Measurements from ENCODE around the gene JDP2.
"Not testable (repeated sequence)": the region's sequence is repeated elsewhere in the genome, so short reads cannot be mapped to it uniquely, and the experiment has no call there.

The JDP2 gene

DNA sequence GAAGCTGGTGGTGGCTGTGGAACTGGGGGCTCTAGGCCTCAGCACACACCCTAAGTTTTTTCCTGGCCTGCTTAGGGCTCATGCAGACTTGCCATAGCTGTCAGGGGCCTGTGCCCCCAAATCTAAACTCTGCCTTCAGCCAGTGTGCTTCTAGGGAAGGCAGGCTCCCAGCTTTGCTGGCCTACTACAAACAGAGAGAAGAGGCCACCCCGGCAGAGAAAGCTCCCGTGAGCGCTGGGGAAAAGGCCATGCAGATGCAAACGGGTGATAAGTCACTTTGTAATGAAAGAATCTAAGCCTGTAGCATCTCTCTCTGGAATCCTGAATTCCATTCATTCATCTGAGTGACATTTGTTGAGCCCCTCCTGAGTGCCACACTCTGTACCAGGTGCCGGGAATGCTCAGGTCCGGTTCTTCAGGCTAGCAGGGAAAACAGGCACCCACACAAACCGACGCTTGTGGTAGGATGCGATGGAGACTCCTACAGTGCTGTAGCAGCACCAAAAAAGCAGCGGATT is 29.9 kb downstream of the JDP2 start:
- no peak for DNase-seq

DNA sequence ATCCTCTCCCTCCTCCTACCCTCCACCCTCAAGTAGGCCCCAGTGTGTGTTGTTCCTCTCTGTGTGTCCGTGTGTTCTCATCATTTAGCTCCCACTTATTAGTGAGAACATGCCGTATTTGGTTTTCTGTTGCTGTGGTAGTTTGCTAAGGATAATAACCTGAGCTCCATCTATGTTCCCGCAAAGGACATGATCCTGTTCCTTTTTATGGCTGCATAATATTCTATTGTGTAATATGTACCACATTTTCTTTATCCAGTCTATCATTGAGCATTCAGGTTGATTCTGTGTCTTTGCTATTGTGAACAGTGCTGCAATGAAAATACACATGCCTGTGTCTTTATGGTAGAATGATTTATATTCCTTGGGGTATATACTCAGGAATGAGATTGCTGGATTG is 30.5 kb downstream of the JDP2 start:
- no peak for DNase-seq

DNA sequence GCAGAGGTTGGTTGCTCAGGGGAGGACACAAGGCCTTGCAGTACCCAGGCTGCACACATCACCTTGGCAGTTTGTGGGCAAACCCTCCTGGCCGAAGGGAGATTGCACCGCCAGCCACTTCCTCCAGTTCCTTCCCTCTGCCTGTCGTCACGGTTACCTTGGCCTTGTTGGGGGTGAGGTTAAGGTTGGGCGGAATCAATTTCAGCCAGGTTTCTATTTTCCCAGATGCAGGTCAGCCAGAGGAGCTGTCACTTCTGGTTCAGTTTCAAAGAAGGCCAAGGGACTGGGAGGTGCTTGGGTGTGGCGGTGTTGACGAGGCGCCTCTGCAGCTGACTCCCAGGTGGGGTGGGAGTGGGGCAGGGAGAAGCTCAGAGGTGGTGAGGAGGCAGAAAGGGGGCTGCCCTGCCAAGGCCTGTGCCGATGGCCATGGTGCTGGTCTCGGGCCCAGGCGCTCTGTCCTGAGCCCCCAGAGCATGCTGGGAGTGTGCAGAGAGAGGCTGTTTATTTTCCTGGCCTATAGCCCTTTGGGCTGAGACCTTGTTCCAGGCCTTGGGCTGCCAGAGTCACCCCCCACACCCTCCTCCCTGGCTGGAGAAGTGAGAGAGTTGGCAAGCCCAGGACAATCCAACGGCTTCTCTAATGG is 31.4 kb downstream of the JDP2 start:
- DNase-seq: peak; percentile 7

DNA sequence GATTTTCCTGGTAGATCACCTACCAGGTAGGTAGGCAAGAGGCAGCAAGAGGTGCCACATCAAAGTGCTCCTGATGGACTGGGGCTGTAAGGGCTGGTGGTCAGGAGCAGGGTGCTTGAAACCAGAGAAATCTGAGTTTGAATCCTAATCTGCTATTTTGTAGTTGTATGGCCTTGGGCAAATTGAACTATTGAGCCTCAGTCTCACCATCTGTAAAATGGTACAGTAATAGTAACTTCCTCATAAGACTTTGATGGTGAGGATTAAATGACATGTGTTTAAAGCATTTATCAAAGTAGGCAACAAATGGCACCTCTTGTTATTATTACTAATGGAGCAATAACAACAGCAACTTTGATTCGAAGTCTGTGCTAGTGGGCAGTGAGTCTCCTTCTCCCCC is 32.0 kb downstream of the JDP2 start:
- DNase-seq: no peak

DNA sequence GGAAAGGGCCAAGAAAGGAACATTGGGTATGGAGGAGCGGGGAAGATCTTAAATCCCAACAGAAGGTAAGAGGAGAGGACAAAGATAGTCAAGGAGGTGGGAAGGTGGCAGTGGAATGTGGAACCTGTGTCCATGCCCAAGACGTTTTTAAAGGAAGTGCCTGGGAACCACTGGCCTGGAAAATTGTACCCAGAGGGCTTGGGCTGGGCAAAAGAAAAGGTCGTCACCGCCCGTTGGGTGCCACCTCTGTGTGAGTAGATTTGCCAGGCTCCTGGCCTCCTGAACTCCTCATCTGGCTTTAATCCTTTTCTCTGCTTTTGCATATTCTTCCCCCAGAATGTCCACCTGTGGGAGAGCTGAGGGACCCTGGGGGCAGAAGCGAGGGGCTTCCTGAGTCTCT is 32.6 kb downstream of the JDP2 start:
- no peak for DNase-seq

DNA sequence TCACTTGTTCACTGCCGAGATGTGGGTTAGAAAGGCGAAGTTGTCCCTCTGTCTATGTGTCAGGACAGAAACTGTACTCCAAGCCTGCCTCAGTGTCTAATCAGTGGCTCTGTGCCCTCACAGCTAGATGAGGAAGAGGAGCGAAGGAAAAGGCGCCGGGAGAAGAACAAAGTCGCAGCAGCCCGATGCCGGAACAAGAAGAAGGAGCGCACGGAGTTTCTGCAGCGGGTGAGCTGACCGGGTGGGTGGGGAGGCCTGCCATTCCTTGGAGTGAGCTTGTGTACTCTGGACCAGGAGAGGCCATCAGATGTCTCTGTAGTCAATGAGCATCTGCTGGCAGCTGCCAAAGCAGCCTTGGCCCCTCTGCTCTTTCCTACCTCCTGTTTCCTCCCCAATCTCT is 33.5 kb downstream of the JDP2 start:
- no peak for DNase-seq

DNA sequence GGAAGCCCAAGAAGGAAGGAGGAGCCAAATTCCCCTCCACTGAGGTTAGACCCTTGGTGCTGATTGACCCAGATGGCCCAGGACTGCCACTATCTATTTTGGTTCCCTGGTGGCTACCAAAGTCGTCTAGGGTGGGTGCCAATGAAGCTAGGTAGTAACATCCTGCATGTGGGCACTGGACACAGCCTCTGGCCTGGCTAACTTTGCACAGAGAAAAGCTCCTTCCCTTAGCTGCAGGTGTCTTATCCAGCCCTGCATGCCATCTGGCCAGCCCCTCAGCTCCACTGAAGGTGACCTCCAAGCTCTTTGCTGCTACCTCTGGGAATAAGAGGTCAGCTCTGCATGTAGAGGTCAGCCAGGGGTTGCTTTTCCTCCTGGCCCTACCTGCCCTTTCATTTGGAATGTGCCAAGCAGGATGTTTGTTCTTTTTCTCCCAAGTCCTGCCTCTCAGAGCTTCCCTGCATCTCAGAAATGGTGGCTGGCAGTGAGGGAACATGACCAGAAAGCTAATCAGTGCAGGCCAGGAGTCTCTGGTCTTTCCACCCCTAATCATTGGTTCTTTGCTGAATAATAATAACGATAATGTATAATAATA is 34.0 kb downstream of the JDP2 start:
- no peak for DNase-seq

DNA sequence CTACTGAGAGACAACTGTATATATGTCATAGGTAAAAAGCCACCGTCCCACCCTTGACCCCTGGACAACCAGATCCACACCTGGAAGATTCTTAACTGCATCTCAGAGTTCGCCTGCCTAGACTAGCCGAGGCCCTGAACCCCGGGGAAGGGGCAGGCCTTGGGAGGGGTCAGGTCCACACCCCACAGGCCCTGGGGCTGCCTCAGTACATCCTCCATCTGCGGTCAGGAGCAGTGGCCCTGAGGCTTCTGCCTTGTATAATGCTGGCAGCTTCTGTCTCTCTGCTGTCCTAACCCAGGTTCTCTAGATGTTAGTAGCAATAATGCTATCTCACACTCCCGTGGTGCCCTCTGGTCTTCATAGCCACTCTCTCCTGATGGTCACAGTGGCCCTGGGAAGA is 36.8 kb downstream of the JDP2 start:
- no peak for DNase-seq

DNA sequence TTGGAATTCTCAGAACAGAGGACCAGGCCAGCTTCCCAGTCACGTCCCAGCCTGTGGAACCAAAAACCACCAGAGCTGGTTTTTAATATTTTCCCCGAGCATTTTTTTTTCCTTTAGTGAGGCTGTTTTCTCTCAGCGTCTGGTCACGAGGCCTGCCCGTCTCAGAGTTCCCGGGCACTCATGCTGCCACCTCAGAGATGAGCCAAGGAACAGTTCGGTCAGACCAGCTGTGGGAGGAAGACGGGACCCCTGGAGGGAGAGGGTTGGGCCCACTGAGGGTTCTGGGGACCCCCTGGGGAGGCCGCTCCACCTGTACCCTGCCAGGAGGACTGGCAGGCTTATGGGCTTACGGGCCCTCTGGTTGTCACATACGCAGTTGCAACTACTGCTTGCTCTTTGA is 39.9 kb downstream of the JDP2 start:
- no peak for DNase-seq

DNA sequence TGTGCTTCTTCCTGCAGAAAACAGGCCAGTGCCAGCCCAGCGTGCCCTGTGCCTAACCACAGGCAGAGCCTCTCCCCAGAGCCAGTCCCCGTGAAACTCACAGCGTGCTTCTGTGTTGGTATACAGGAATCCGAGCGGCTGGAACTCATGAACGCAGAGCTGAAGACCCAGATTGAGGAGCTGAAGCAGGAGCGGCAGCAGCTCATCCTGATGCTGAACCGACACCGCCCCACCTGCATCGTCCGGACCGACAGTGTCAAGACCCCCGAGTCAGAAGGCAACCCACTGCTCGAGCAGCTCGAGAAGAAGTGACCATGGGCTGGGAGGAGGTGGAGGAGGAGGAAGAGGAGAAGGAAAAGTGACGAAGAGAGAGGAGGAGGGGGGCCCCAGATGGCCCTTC is 41.3 kb downstream of the JDP2 start:
- no peak for DNase-seq

DNA sequence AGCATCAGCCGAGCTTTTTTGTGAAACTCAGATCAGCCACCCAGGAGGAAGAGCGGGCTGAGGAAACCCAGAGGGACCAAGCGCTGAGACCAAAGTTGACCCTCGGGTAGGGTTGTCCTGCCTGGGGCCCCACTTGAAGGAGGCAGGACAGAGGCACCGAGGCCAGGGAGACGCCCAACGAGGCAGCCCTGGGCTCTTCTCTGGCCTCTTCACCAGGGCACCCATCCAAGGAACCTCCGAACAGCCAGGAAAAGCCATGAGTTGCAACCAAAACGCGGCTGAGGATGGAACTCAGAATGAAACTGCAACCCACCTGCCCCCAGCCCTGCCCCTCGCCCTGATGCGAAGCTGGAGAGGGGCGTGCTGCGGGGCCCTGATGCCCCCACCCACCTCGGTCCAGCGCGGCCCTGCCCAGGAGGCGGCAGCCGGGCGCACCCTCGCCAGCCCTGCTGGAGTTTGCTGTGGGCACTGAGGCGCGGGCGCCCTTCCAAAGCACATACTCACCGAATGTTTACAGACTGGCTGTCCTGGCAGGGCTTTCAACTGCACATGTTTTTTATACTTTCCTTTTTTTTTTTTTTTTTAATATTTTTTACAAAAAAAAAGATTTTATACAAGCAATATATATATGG is 41.9 kb downstream of the JDP2 start:
- DNase-seq: no peak

DNA sequence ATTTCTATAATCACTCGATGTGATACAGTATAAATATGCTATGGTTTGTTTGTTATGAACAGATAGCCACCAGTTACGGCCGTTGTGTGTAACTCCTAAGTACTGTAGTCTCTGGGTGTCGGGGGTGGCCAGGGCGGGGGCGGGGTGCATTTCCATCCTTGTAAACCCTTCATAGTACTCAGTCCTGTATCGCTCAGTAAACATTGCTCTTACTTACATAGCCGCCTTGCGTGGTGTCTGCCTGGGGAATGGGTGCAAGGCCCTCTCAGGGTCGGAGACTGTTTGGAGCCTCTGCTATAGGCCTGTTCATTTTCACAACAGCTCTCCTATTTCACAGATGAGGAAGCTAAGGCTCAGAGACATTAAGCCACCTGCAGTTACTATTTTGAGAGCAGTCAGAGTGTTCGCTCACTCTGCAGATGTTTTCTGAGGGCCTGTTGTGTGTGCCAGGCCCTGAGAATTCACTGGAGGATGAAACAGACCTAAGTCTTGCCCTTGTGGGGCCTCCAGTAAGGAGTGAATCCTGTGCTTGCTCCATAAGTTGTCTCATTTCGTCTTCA is 42.5 kb downstream of the JDP2 start:
- no peak for DNase-seq

DNA sequence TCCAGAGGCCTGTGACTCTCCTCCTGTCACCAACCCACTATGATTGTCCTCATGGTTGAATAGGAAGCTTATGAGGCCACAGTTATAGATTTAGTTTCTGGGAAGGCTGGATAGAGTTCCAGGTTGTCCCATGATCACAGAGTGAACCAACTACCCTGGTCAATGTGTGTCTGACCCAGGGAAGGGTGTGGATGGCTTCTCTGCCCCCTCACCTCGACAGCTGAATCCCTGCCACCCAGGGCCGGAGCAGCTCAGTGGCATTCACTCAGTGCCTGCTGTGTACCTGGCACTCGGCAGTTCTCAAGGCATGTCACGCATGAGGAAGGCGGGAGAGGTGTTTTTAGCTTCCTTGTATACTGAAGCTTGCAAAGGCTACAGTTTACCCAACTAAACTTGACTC is 43.2 kb downstream of the JDP2 start:
- DNase-seq: no peak

DNA sequence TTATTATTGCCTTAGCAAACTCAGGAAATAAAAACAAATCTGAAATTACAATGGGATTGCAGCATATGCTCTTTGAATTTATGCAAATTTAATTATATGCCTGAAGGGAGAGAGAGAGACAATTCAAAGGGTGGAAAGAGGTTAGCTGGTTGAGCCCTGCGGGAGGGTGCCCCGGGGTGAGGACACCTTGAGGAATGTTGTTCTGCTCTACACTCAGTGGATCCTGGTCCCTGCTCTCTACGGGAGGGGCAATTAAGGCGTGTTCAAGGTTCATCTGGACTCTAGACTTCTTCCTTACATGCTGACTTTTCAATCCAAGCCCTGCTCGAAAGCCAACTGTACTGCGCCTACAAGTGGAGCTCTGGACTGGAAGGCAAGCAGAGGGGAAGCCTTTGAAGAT is 46.3 kb downstream of the JDP2 start:
- not testable (repeated sequence) for DNase-seq

DNA sequence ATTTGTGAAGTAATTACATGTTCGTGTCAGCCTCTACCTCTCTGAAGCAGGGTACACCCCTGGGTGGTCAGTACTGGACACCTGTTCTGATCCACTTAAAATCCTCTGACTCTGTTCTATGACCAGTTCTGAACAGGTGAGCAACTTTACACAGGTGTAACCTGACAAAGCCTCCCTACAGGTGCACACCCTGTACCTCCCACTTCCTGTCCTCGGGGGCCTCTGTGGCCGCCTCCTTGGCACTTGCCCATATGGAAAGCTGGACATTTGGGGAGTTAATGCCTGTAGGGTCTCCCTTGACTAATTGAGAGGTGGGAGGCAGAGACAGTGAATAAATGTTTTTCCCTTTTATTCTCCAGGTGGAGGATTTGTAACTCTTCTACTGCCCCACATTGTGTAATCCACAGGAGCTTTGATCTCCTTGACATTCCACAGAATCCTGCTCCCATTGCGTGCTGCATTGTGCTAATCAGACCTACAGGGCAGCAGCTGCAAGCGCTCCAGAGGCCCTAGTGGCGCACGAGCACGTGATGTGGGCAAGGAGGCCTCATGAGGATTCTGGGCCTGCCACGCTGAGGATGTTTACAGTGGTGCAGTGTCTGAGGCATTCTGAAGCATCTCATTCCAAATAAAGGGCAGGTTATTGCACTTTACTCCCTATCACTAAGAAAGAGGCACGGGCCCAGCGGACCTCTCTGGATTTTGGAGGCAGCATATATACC is 48.6 kb downstream of the JDP2 start:
- peak; percentile 28 for DNase-seq

DNA sequence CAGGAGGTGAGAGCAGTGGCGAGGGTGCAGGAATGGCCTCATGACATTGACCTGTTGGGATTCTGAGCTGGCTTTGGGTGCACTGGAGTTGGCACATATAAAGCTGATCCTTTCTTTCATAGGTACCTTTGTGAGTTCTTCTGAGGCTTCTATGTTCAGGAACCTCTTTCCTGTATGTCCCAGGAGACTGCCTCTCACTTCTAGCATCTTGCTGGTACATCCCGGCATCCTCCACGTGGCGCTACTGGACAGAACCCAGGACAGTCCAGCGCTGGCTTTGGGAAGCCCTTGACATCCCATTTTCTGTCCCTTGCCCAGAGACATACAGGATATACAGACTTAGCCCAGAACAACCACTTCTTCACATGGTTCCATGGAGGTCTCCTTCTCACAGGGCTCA is 50.1 kb downstream of the JDP2 start:
- no peak for DNase-seq

DNA sequence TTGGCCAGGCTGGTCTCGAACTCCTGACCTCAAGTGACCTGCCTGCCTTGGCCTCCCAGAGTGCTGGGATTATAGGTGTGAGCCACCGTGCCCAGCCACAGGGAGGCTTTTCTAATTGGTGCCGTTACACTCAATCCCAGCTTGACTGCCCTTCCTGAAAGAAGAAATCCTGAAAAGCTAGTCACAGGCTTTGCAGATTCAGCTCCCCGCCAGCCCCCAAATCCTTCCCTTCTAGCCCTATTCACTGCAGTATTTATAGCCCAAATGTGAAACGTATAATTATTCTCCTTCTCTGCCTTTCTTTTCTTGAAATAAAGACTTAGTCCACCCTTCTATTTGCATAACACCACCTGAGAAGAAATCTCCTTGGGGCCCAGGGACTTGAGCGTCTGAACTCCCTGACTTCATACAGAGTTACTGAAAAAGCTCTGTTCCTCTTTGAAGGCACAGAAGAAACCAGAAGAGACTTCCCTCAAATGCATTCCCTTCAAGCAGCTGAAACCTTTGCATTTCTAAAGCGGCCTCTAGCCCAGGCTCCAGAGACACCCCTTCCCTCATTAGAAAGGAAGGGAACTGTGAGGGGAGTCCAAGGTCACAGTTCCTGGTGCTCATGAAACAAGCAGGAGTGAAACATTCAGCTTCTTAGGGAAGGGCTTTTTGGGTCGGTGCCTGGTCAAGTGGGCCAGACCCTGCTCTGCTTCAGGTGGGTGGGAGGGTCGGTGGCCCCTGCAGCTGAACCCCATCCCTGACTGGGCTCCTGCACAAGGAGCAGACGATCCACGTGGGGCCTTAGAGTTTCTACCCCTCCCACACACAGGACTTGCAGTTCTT is 52.2 kb downstream of the JDP2 start:
- DNase-seq: no peak

DNA sequence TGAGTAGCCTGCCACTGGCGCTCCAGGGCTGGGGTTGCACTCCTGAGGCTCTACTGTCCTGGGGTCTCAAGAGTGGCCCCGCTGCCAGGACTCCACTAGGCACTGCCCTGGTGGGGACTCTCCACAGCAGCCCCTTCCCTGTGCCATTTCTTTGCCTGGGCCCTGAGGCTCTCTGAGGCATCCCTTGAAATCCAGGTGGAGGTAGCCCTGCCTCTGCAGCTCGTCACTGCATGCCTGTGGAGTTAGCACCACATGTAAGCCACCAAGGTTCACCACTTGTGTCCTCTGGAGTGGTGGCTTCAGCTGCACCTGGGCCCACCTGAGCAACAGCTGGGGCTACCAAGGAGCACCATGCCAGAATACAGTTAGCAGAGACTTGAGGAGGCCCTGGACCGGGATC is 54.5 kb downstream of the JDP2 start:
- DNase-seq: no peak

DNA sequence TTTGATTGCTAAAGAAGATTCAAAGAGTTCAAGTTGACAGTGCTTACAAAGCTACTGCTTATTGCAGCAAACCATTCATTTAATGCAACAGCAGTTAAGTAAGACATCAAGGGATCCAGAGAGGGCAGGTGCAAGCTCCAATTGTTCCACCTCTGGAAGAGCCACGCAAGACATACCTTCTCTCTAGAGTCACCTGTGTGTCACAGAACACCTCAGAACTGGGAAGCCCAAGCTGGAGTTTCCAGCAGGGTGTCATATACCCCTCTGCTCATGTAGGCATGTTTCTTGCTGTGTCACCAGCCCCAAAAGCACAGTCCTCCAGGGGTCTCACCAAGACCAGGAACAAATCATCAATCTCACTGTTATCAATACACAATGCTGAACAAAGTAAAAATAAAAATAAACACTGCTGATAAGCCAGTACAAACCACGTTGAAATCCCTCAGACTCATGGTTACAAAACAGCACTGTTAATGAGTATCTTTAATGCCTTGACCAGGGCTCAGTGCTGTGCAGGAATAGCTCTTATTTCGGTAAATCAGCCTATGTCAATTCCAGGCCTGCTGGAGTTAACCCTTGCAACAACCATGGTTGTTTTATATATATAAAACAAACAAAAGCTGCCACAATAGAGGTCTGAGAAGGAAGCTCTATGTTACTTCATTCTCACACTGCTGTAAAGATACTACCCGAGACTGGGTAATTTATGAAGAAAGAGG is 57.0 kb downstream of the JDP2 start:
- no peak for DNase-seq

DNA sequence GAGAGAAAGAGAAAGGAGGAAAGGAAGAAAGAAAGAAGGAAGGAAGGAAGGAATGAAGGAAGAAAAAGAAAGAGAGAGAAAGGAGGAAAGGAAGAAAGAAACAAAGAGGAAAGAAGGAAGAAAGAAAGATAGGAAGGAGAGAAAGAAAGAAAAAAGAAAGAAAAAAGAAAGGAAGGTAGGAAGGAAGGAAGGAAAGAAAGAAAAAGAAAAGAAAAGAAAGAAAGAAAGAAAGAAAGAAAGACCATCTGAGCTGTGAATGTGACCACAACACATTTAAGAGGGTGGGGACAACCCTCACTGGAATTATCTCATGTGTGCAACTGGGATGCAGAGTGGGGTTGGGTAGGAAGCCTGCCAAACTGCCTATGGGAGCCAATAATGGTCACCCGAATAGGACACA is 58.5 kb downstream of the JDP2 start:
- DNase-seq: no peak

DNA sequence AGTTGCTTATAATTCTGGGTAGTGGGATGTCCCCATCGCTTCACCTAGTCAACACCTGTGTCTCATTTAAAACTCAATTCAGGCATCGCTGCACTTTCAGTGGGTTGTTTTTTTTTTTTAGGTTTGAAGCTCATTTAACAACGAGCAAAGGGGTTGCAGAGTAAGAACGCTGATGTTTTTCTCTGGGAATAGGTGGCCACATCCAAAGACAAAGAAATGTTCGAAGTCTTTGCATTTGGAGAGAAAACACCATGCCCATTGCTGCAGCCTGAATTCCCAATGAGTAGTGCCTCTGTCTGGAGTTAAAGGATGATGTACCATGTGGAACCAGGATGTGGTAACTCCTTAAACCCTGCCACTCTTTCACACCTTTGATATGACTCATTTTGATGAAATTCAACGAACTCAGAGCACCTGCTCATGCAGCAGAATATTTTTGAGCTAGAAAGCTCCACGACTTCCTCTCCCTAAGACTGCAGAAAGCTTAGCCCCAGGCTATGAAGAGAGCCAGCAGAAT is 59.4 kb downstream of the JDP2 start:
- DNase-seq: peak; percentile 17

DNA sequence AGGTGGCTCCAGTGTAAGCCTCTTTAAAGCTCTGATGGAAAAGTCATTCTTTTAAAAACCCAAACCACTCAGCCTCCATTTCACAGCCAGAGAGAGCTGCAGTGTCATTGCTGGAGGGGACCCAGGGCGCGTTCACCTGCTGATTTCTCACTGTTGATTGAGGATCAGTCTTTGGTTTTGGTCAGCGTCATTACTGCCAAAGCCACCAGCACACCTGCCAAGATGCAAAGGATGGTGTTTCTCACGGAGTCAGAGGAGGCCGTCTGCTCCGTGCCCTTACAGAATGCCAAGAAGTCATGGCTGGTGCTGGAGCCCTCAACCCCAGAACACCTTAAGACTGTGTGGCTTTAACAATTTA is 61.6 kb downstream of the JDP2 start:
- DNase-seq: no peak
